ENCODE data around the gene HMGB2. TPM values are rescaled to one million over a fixed set of nuclear protein-coding genes. Genes with fewer than 3 reads are reported as not detected.

The HMGB2 gene
- polyA plus RNA-seq: 100 to 1,000 TPM in 1 of 3 donors, 10 to 100 TPM in 2; 25.7 to 165 (median 52.8) TPM

DNA sequence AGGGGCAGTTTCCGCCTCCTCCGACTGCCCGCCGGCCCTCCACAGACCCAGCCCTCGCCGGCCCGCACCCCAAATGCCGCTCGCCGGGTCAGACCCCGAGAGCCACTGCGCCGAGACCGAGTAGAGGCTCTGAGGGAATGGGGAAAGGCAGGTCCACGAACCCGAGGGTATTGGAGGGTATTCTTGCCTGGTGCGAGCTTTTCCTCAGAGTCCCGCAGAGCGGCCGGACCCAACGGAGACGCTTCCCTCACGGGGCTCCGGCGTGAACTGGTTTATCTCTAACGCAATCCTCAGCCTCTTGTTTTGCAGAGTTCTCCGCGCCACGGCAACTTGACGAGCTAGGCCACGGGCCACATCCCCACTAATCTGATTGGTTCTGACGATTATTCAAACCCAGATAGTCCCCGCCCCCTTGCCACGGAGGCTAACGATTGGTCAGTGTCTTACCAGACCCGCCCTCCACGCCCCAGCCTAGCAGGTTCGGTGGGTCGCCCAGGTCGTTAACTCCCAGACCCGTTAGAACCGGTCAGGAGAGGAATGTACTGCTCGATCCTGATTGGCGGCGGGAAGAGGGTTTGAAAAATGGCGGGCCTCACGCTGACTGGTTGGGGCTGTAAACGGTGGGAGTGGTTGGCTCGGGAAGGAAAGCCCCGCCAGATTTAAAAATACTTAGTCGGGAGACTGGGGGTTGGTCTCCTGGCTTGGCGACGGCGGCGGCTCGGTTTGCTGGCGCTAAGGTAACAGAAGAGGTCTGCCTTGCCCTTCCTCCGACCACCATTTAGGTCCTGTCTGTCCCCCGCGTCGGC is at the start of gene HMGB2:
Gene HMGB2 (minus strand): TSS at position 274 of the 806 bp plus-strand sequence. CDS start 709 bp downstream, outside the sequence.
- 0 to 1% (median 0%) methylated on average over 61 of the region's 61 CpGs for WGBS, 3 donors
- peak within 1 kb of the TSS; percentile 21 for H3K27ac ChIP-seq (ENCODE audit: low read depth, low read length)

- WGBS, 3 donors: 95 to 98% (median 96%) methylated on average over 4 of the region's 4 CpGs
- no peak overlapping the region for H3K27ac ChIP-seq (ENCODE audit: low read depth, low read length)
Observed at GRCh38 chr4:173382349-173382748, 48.2 kb upstream of the HMGB2 start.

DNA sequence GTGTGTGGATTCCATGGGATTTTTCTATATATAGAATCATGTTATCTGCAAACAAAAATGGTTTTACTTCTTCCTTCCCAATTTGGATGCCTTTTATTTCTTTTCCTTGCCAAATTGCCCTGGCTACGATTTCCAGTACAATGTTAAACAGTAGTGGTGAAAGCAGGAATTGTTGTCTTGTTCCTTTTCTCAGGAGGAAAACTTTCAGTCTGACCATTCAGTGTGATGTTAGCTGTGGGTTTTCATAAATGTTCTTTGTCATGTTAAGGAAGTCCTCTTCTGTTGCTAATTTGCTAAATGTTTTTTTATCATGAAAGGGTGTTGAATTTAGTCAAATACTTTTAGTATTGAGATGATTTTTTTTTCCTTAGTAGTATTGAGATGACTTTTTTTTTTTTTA is 47.5 kb upstream of the HMGB2 start:
- 32 to 58% (median 37%) methylated on average over 1 of the region's 1 CpG for WGBS, 3 donors

DNA sequence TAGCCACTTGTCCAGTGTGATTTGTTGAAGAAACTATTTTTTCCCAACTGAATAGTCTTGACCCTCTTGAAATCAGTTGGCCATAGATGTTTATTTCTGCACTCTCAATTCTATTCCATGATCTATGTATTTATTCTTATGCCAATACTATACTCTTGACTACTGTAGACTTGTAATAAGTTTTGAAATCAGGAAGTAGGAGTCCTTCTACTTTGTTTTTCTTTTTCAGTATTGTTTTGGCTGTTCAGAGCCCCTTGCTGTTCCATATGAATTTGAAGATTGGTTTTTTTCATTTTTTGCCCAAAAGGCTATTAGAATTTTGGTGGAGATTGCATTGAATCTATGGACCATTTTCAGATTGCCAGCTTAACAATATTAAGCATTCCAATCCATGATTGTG is 46.8 kb upstream of the HMGB2 start:
- no peak overlapping the region for H3K27ac ChIP-seq (ENCODE audit: low read depth, low read length)

More for the DNA sequence above, 47.5 kb upstream of the HMGB2 start:
- no peak overlapping the region for H3K27ac ChIP-seq (ENCODE audit: low read depth, low read length)

- no peak overlapping the region for H3K27ac ChIP-seq (ENCODE audit: low read depth, low read length)
- WGBS, 3 donors: 97 to 99% (median 98%) methylated on average over 3 of the region's 3 CpGs
Observed at GRCh38 chr4:173379929-173380328, 45.8 kb upstream of the HMGB2 start.

GRCh38 chr4:173374588-173374987 is 40.4 kb upstream of the HMGB2 start:
- 93 to 98% (median 96%) methylated on average over 2 of the region's 2 CpGs for WGBS, 3 donors
- no peak overlapping the region for H3K27ac ChIP-seq (ENCODE audit: low read depth, low read length)

GRCh38 chr4:173371292-173372192 is 37.4 kb upstream of the HMGB2 start:
- 0% methylated on average over 60 to 68 of the region's 68 CpGs for WGBS, 3 donors
- H3K27ac ChIP-seq (ENCODE audit: low read depth, low read length): peak overlapping the region; percentile 19

- H3K27ac ChIP-seq (ENCODE audit: low read depth, low read length): peak within 1 kb of the TSS; percentile 86
- 0 to 1% (median 1%) methylated on average over 55 to 72 of the region's 72 CpGs for WGBS, 3 donors
Observed at GRCh38 chr4:173370477-173371291, 36.5 kb upstream of the HMGB2 start, which contains the start of gene SAP30. Gene SAP30, plus strand, starts transcription at chr4:173370954. Its CDS starts 229 bp downstream, at chr4:173371183.

GRCh38 chr4:173370130-173370476 is 35.9 kb upstream of the HMGB2 start:
- 0% methylated on average over 14 of the region's 14 CpGs for WGBS, 3 donors
- H3K27ac ChIP-seq (ENCODE audit: low read depth, low read length): peak overlapping the region; percentile 86

GRCh38 chr4:173367946-173368345 is 33.8 kb upstream of the HMGB2 start:
- 56 to 64% (median 61%) methylated on average over 4 of the region's 4 CpGs for WGBS, 3 donors
- H3K27ac ChIP-seq (ENCODE audit: low read depth, low read length): no peak overlapping the region

DNA sequence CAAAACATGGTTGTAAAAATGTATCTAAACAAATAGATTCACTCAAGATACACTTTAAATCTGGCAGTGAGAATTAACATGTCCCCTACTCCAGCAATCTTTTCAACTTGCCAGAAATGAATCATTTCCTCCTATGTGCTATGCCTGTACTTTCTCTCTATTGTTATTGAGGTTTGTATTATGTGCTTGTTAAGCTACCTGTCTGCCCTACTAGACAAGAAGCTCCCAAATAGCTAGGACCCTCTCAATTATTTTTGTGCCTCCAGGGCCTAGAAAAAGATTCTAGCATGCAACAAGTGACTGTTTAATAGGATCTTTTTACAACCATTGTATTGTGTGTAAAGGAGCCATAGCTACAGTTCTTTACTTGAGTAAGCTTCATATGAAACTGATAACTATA is 33.1 kb upstream of the HMGB2 start:
- H3K27ac ChIP-seq (ENCODE audit: low read depth, low read length): no peak overlapping the region

DNA sequence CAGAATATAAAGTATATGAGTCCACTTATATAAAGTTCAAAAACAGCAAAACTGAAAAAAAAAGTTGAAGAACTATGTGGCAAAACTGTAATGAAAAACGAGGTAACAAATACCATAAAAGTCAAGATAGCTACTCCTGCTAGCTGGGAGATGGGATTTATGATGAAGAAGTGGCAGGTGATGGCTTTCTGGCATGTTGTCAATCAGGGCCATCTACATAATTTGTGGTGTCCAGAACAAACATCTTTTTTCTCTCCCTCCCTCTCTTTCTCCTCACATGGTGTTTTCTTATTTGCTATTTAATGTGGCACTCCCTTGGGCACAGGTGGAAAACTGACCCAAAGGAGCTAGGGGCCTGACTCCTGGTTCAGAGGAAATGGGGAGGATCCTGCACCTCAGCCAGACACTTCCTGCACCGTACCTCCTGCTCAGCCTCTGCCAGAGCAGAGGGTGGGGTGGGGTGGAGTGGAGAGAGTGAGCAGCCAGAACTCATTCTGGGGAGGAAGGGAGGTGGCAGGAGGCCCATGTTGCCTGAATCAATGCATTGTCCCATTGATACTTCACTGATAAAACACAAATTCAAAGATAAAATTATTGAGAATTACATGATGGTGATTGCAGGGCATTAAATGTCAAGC is 31.3 kb upstream of the HMGB2 start:
- WGBS, 3 donors: 22 to 47% (median 32%) methylated on average over 2 of the region's 2 CpGs
- no peak overlapping the region for H3K27ac ChIP-seq (ENCODE audit: low read depth, low read length)

- 62 to 93% (median 92%) methylated on average over 3 of the region's 3 CpGs for WGBS, 3 donors
- no peak overlapping the region for H3K27ac ChIP-seq (ENCODE audit: low read depth, low read length)
Observed at GRCh38 chr4:173362666-173363065, 28.5 kb upstream of the HMGB2 start.

DNA sequence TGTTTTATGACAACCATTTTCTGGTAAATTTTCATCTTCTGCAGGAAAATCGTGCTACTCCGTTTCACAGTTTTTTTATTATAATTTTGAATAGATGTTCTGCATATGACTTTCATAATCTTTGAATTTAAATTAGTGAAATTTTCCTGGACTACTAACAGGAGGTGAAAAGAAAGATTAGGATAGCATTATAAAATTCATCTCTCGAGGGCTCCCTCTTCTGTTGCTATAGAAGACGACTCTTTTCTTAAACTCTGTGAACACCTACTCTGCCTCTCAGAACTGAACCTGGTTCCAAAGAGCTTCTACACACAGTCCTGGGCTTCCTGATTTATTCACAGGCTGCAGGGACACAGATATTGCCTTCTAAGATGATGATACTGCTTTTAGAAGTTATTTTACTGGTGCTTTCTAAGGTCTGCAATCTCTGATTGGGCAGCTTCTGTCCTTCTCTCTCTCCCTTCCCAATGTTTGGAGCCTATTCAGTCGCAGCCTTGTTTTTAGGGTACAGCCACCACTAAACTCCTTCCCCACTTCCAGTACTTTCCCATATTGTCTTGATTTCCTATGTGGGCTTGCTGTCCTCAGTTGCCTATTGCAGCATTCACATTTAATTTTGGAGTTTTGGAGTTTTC is 26.5 kb upstream of the HMGB2 start:
- WGBS, 3 donors: 49 to 58% (median 55%) methylated on average over 5 of the region's 5 CpGs

DNA sequence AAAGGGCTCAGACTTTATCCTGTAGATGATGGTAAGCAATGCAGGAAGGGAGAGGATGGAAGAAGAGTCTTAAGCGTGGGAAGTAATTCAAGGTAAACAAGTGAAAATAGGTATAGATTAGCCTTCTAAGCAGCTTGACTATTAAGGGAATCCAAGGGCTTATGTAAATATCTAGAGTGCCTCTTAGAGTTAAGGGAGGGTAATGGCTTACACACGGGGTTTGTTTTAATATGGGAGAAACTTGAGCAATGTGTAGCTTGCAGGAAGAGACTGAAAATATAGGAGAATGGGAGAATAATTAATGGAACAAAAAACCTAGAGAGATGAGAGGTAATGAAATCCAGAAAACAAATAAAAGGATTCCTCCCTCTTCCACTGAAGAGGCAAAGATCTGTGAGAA is 23.8 kb upstream of the HMGB2 start:
- WGBS, 3 donors: 58 to 76% (median 75%) methylated on average over 2 of the region's 2 CpGs
- H3K27ac ChIP-seq (ENCODE audit: low read depth, low read length): no peak overlapping the region

More for the DNA sequence above, 26.5 kb upstream of the HMGB2 start:
- H3K27ac ChIP-seq (ENCODE audit: low read depth, low read length): no peak overlapping the region

DNA sequence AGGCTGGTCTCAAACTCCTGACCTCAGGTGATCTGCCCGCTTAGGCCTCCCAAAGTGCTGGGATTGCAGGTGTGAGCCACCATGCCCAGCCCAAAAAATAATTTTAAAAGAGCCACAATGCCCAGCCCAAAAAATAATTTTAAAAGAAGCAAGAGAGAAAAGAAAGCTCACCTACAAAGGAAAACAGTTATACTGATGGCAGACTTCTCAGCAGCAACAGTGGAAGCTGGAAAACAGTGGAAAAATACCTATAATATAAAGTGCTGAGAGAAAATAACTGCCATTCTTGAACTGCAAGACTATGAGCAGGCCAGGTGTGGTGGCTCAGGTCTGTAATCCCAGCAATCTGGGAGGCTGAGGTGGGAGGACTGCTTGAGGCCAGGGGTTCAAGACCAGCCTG is 13.3 kb upstream of the HMGB2 start:
- 93 to 100% (median 95%) methylated on average over 1 of the region's 1 CpG for WGBS, 3 donors
- no peak overlapping the region for H3K27ac ChIP-seq (ENCODE audit: low read depth, low read length)

DNA sequence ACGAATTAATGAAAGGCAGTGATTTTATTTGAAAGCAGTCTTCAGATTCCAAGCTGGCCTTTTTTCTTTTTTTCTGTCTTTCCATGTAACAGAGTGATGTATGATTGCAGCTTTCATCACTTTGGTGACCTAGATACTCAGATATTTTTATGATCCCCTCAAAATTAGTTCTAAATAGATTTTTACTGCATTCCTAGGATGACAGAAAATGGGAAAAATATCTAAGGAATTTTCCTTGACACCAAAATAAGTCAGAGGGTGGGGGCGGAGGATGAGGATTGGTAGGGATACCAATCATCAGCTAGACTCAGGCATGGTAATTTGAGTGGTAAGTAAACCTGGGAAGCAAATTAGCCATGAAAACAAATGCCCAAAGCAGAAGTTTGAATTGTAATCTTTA is 11.9 kb upstream of the HMGB2 start:
- H3K27ac ChIP-seq (ENCODE audit: low read depth, low read length): no peak overlapping the region
- 46 to 87% (median 79%) methylated on average over 2 of the region's 2 CpGs for WGBS, 3 donors

DNA sequence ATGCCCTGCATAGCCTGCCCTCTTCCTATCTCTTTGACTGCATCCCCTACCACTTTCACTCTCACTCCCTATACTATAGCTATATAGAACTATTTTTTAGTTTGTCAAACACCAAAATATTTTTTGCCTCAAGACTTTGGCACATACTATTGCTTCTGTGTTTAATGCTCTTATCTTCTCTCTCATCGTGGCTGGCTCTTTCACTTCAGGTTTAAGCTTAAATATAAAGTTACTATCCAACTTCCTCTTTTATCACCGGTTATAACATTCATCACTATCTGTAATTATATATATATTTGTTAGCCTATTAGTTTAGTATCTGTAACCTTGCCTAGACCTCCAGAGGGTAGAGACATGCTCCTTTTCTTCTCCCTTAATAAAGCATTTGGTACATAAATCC is 11.5 kb upstream of the HMGB2 start:
- 46 to 54% (median 51%) methylated on average over 2 of the region's 2 CpGs for WGBS, 3 donors
- H3K27ac ChIP-seq (ENCODE audit: low read depth, low read length): no peak overlapping the region
